GM21447 (cell line): ENCODE measurements around the gene BGN.

ENCODE experiments used
- ATAC-seq: cut with Tn5 transposase; IDR thresholded peaks from one replicate; pipeline ENCODE4 v1.9.1; 2021; ENCODE audit not compliant: unreplicated experiment

BGN gene

GRCh38 chrX:153494541-153495361 lies at the start of gene BGN:
Gene BGN (plus strand): TSS chrX:153494980. CDS start chrX:153504632, 9,652 bp downstream.
- no peak for ATAC-seq

- ATAC-seq = no peak
These were observed 49.5 kb upstream of the BGN start for GRCh38 chrX:153445106-153445855.

DNA sequence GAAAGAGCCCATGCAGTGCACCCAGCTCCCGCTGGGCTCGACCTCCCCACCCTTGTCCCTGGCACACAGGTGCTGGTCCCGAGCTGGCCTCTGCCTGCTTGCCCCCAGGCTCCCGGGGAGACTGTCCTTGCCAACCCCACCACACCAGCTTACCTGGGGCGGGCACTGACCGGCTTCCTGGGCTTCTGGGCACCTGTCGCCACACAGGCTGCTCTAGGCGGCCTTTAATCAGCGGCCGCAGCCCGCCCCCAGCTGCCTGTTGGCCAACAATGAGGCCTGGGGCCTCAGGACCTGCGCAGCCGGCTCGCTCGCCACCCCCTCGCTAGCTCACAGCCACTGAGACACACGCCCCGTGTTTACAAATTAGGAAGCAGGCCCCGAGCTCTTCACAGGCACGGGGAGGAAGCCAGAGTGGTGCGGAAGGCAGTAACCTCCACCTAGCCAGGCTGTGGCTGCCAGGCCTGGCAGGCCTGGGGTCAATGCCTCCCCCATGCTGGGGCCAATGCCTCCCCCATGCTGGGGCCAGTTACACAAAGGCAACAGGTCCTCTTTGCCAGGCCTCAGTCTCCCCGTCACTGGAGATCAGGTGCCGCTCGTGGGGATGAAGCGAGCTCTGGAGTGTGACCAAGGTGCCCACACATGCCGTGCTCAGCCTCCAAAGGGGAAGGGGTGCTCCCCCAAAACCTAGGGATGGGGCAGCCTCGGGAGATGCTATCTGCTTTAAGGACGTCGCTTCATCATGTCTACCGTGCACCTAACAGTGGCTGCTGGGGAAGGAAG lies 48.7 kb upstream of the BGN start, which contains the start of gene TREX2:
Gene TREX2, minus strand, starts transcription at position 201 of the 780 bp plus-strand sequence. CDS start 626 bp downstream, outside the sequence.
- no peak for ATAC-seq

DNA sequence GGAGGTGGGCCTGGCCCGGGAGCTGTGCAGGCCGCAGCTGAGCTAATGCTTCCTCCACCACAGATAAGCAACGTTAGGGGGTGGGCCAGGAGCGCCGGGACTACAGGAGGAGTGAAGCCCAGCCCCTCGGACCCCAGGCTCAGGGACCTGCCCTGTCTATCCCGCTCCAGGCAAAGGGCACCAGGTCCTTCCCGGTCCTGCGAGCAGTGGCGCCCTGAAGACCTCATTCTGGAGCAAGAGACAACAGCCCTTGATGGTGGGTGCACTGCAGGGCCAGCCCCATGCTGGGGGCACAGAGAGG lies 48.2 kb upstream of the BGN start:
- no peak for ATAC-seq

- ATAC-seq = no peak
These were observed 47.7 kb upstream of the BGN start for GRCh38 chrX:153446950-153447580.

DNA sequence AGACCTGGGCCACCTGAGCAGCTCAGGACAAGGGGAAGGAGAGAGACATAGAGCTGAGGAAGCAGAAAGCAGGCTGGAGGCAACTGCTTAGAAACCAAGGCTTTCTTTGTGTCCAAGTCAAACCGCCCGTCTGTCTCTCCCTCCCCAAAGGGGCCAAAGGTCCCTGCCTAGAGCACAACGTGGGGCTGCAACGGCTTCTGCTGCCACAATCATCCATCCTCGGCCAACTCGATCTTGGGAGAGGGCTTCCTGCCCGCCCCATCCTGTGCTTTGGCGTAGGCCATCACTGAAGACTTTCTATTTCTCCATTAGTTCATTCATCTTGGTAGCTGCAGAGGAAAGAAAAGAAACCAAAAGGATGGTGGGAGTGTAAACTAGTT lies 47.2 kb upstream of the BGN start:
- no peak for ATAC-seq

- ATAC-seq = no peak
These were observed 46.0 kb upstream of the BGN start for GRCh38 chrX:153448556-153449367.

GRCh38 chrX:153449368-153450113 lies 45.2 kb upstream of the BGN start:
- no peak for ATAC-seq

DNA sequence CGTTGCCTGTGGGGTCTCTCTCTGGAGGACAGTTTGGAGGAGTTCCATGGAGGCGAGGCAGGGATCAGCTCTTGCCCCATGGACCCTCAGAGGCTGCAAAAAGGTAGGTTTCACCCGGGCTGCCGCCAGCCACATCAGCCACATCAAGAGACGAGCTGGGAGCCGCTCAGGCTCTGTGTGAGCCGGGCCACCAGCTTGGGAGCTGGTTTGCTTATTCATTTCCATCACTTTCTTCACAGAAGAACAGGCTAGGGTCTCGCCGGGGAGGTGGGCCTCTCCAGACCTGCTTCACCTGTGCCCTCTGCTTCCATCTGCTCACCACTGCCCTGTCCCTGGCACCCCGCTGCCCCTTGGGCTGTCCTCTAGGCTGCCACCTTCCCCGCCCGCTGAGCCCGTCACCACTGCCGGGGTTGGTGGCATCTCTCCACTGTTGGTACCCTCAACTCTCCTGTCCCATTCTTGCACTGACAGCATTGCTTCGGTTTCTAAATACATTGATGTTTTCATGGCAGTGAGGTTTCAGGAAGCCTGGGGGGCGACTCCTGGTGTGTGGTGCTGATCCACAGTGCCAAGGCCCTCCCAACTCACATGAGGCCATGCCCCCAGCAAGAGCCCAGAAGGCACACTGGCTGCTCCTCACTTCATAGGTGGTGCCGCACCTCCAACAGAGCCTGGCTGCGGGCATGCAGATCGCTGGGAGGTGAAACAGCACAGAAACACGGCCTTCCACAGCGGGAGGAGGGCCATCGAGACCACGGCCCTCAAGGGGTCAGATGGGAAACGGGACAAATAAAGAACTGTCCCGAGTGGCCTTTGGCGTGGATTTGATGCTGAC lies 44.4 kb upstream of the BGN start:
- no peak for ATAC-seq

DNA sequence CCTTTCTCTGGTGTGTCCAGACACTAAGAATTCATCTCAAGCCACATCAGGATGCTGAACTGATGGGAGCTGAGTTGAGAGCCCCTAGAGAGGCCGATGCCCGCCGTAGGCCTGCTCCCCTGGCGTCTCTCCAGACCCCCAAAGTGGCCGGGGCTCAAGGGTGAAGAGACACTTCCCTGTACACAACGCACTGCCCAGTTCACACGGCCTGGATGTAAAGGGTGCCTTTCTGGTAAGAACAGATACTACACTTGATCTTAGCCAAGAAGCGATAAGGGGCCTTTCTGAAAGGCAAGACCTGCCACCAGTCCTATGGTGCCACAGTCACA lies 43.9 kb upstream of the BGN start:
- ATAC-seq = no peak

GRCh38 chrX:153454901-153455550 lies 39.8 kb upstream of the BGN start:
- ATAC-seq = no peak

DNA sequence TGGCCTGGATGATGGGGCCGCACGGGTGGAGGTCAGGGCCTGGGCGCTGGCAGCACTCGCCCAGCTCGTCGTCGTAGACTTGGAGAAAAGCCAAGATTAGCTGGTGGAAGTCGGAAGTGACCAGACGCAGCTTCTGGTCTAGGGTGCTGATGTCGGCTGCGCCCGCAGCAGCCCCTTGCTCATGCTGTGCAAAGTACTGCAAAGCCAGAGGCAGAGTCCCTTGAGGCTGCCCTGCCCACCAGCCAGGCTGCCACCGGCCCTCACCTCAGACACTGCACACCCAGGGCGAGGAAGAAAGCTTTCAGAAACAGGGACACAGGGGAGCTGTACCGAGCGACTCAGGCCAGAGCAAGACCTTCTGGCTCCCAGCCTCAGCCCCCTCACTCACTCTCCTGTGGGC lies 39.2 kb upstream of the BGN start:
- no peak for ATAC-seq

GRCh38 chrX:153456161-153456560 lies 38.6 kb upstream of the BGN start:
- ATAC-seq = no peak

GRCh38 chrX:153456704-153457103 lies 38.1 kb upstream of the BGN start:
- ATAC-seq = no peak

DNA sequence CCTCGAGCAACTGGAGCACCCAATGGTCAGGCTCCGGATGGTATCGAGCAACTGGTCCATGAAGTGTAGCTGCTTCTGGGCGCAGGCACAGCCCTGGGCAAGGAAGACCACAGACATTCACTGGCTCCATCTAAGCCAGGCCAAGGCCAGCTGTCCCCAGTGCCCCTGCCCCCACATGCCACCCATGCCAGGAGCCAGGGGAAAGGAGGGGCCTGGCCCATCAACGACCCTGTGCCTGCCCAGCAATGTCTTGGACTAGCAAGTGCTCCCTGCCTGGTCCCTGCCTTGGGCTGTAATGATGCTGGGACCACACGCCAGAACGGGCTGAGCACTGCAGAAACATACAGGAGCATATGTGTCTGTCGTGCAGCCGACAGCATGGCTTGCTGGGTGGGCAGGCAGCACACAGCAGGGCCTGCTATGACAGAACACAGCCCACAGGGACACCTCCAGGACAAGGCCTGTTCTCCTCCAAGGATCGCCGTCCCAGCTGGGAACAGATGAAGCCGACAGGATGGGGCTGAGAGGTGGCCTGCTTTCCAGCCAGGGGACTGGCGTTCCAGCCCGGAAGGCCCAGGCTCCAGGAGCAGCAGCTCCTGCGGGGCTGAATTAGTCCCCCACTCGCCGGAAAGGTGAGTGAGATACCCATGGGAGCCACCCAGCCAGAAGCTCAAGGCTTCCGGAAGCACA lies 37.5 kb upstream of the BGN start:
- ATAC-seq = no peak

DNA sequence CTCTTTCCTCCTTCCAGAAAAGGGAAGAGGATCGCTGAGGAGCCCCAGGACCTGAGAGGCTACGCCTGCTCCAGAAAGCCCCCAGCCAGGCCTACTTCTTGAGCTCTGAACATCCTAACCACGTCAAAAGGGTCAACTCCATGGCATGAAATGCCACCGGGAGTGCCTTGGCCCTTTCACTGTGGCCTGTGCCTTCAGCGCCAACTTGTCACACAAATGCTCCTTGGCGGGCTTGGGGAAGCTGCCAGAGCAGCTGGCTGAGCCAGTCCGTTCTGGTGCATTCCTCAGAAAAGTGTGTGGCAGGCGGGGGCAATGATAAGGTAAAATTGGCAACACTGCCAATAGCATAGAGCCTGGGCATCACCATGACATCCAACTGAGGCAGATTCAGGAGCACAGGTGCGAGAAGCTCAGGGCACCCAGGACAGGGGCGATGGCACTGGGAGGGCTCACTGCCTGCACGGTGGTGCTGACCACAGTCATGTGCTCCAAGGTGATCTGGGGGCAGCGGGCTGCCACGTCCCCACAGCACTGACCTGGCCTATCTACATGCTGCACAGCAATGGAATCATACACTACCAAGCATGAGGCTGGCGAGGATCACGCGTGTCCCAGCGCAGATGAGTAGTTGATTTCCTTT lies 36.8 kb upstream of the BGN start:
- no peak for ATAC-seq

GRCh38 chrX:153458476-153458875 lies 36.3 kb upstream of the BGN start:
- no peak for ATAC-seq
